WI38 (cell line): ENCODE results near the gene QRSL1.
"Not testable (repeated sequence)": the region's sequence is repeated elsewhere in the genome, so short reads cannot be mapped to it uniquely, and the experiment has no call there.

Experiments
- H3K4me3 ChIP-seq: 2 replicates; pipeline ENCODE4 v1.5.1; 2011; ENCODE audit warnings: low read depth, mild to moderate bottlenecking, control low read depth, low read length
- CTCF ChIP-seq: IDR thresholded peaks from 2 replicates; pipeline ENCODE4 v1.5.1; 2012; ENCODE audit warnings: low read depth, mild to moderate bottlenecking, control low read depth, low read length

Gene QRSL1

DNA sequence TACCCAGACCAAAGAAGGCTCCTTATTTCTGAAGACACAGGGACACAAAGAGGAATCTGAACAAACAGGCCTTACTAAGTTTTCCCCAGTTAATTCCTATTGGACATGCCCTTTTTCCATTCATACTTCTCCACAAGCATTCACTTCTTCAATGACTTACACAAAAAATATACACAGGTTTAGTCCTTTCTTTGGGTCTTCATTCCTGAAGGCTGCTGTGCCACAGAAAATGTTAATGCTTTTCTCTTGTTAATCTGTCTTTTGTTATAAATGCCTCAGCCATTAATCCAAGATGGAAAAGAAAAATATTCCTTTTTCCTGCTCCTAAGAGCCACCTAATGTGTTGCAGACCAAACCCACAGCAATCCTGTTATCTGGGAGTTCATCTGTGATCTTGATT lies 71.2 kb downstream of the QRSL1 start:
- TF ChIP-seq CTCF: no peak
- no peak overlapping the region for H3K4me3 ChIP-seq

DNA sequence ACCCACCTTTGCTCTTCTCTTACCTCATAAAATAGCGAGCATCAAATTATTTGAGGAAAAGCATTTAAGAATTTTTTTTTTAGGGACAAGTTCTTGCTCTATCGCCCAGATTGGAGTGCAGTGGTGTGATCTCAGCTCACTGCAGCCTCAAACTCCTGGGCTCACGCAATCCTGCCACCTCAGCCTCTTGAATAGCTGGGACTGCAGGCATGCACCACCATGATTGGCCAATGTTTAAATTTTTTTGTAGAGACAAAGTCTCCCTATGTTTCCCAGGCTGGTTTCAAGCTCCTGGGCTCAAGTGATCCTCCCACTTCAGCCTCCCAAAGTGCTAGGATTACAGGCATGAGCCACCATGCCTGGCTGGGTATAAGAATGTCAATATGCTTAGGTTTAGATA lies 71.8 kb downstream of the QRSL1 start:
- not testable (repeated sequence) for H3K4me3 ChIP-seq

- no peak overlapping the region for H3K4me3 ChIP-seq
- no peak for TF ChIP-seq CTCF
Measured at GRCh38 chr6:106702046-106702445, 72.7 kb downstream of the QRSL1 start.

DNA sequence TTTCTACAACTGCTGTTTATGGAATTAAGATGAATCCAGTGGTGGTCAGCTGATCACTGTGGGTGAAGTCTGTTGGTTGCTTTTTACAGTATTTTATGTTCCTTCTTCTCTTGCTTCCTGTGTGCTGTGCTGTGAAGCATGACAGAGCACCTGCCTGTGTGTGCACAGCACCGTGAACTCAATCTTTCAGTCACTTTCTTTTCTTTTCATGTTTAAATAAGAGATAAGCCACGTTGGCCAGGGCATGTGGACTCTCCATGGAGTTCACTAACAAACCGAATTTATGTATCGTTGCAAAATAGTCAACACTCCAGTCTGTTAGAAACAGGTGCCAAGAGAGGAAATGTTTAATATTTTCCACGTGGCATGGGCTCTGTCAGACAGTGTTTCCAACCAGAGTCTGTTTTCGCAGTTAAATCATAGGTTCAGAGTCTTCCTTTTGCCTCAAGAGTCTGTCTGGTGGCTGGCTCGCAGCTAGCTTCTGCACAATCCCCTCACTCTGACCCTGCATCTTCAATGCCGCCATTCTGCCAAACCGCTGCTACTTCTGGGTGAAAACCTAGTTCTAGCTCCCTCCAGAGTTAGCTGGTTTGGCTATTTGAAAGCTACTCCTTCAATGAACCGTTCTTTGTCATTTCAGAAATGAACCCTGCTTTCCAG lies 73.2 kb downstream of the QRSL1 start:
- no peak overlapping the region for H3K4me3 ChIP-seq
- TF ChIP-seq CTCF: no peak

DNA sequence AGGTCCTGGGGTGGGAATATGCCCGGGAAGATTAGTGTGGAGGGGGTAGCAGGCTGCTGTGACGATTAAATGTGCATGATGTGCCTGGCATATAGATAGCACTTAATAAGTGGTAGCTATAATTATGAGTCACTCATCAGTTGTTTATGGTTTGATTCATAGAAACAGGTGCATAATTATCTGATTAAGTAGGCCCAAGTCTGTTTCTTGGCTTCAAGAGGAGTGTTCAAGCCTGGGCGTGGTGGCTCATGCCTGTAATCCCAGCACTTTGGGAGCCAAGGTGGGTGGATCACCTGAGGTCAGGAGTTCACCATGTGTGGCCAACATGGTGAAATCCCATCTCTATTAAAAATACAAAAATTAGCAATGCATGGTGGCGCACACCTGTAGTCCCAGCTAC lies 74.9 kb downstream of the QRSL1 start:
- H3K4me3 ChIP-seq: no peak overlapping the region
- no peak for TF ChIP-seq CTCF

DNA sequence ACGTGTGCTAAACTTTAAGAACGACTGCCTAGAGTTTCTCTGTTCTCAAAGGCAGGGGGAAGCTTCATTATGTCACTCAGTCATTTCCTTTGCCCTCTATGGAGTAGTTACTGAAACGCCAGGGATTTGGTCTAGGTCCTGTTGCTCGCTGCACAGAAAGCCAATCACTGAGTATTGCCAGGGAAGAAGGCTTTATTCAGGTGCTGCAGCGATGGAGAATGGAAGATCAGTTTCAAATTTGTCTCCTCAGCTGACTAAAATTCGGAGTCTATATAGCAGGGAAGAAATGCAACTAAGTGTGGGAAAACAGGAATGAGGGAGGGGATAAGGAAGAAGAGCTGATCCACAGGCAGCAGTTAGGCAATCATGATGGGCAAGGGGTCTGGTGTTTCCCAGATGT lies 75.8 kb downstream of the QRSL1 start:
- no peak overlapping the region for H3K4me3 ChIP-seq
- TF ChIP-seq CTCF: no peak

GRCh38 chr6:106710580-106710979 lies 81.2 kb downstream of the QRSL1 start:
- no peak for TF ChIP-seq CTCF
- no peak overlapping the region for H3K4me3 ChIP-seq

DNA sequence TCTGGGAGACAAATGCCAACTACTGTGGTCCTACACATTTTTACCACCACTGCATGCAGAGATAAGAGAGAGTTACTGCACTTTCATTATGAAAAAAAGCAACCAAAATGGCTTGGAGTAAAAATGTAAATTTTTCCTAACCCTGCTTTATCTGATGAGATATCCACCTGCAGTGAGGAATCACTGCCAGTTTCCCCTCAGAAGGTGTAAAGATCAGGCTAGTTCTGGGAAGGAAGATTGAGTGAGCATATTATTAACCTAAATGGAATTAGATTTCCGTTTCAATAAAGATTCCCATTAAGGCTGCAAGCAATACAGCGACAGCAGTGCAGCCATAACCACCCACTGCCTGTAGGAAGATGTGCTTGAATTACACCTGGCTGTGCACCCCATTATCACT lies 84.9 kb downstream of the QRSL1 start:
- no peak for TF ChIP-seq CTCF
- H3K4me3 ChIP-seq: no peak overlapping the region
